Neural crest cell (in vitro differentiated cells): ENCODE data around the gene FOXL1. TPM values are rescaled to one million over a fixed set of nuclear protein-coding genes. Genes with fewer than 3 reads are reported as not detected.
A peak's percentile ranks its signal among the peaks of the same experiment; 100 is the strongest.

ENCODE experiments used
- DNase-seq: peaks from one replicate; pipeline ENCODE4 v3.0.0; 2021; ENCODE audit warnings: low read depth, mixed read lengths, low spot score
- H3K27ac Mint-ChIP-seq: one replicate; pipeline ENCODE4 v1.8.0; 2021; ENCODE audit warnings: mild to moderate bottlenecking, mixed read lengths; ENCODE audit not compliant: unreplicated experiment
- H3K27me3 Mint-ChIP-seq: 2 replicates; pipeline ENCODE4 v1.8.0; 2021; ENCODE audit warnings: low read depth, mild to moderate bottlenecking, mixed read lengths
- H3K36me3 Mint-ChIP-seq: 2 replicates; pipeline ENCODE4 v1.8.0; 2021; ENCODE audit warnings: low read depth, mild to moderate bottlenecking, mixed read lengths
- H3K4me1 Mint-ChIP-seq: 2 replicates; pipeline ENCODE4 v1.8.0; 2021; ENCODE audit warnings: mixed read lengths
- H3K4me3 Mint-ChIP-seq: one replicate; pipeline ENCODE4 v1.8.0; 2021; ENCODE audit warnings: mild to moderate bottlenecking, mixed read lengths
- H3K9me3 Mint-ChIP-seq: 2 replicates; pipeline ENCODE4 v1.8.0; 2021; ENCODE audit warnings: mixed read lengths
- CTCF ChIP-seq: fragments of 200-600 bp; sonication (generic); conservative IDR thresholded peaks from 2 replicates; pipeline ENCODE4 v1.5.0; 2021; ENCODE audit warnings: antibody characterized with exemption, mild to moderate bottlenecking
- total RNA-seq: library from RNA; stranded (reverse); gene quantifications from 2 replicates; pipeline ENCODE4 v1.2.1, GENCODE V29; 2021

The FOXL1 gene
- total RNA-seq, 1 donor from 2014 or later = 0.09 TPM

- peaks cover 3% of the 10 kb centered on the region for H3K36me3 Mint-ChIP-seq
- no peak overlapping the region for H3K4me3 Mint-ChIP-seq
- DNase-seq = no peak
- H3K27ac Mint-ChIP-seq = no peak overlapping the region
- TF ChIP-seq CTCF = no peak
- H3K9me3 Mint-ChIP-seq = no peaks in the 10 kb centered on the region
- no peaks in the 10 kb centered on the region for H3K27me3 Mint-ChIP-seq
- no peaks in the 10 kb centered on the region for H3K4me1 Mint-ChIP-seq
These were observed 32.9 kb upstream of the FOXL1 start for GRCh38 chr16:86545481-86545880.

GRCh38 chr16:86545954-86546637 lies 32.3 kb upstream of the FOXL1 start:
- Mint-ChIP-seq H3K27me3 (no peaks in the 10 kb centered on the region), H3K9me3 (no peaks in the 10 kb centered on the region), H3K36me3 (peaks cover 3% of the 10 kb centered on the region), H3K4me1 (no peaks in the 10 kb centered on the region), H3K4me3 (no peak overlapping the region), H3K27ac (peak overlapping the region; percentile 57)
- TF ChIP-seq CTCF = no peak
- DNase-seq = no peak

GRCh38 chr16:86546638-86547013 lies 31.7 kb upstream of the FOXL1 start:
- Mint-ChIP-seq H3K36me3 (peaks cover 3% of the 10 kb centered on the region), H3K27ac (peak overlapping the region; percentile 57), H3K4me1 (no peaks in the 10 kb centered on the region), H3K4me3 (no peak overlapping the region), H3K9me3 (no peaks in the 10 kb centered on the region), H3K27me3 (no peaks in the 10 kb centered on the region)
- no peak for TF ChIP-seq CTCF
- DNase-seq = no peak

- TF ChIP-seq CTCF = no peak
- Mint-ChIP-seq H3K4me3 (no peak overlapping the region), H3K9me3 (no peaks in the 10 kb centered on the region), H3K4me1 (peaks cover 2% of the 10 kb centered on the region), H3K27me3 (no peaks in the 10 kb centered on the region), H3K27ac (no peak overlapping the region), H3K36me3 (peaks cover 3% of the 10 kb centered on the region)
- DNase-seq = no peak
These were observed 31.1 kb upstream of the FOXL1 start for GRCh38 chr16:86547286-86547685.

GRCh38 chr16:86549076-86549892 lies 29.1 kb upstream of the FOXL1 start:
- H3K9me3 Mint-ChIP-seq = no peaks in the 10 kb centered on the region
- no peaks in the 10 kb centered on the region for H3K27me3 Mint-ChIP-seq
- TF ChIP-seq CTCF = no peak
- no peak overlapping the region for H3K27ac Mint-ChIP-seq
- H3K36me3 Mint-ChIP-seq = peaks cover 3% of the 10 kb centered on the region
- no peak for DNase-seq
- H3K4me1 Mint-ChIP-seq = peaks cover 16% of the 10 kb centered on the region
- no peak overlapping the region for H3K4me3 Mint-ChIP-seq
